MM.1S (cell line): Measurements from ENCODE around the gene PLA2R1.

Experiments
- CTCF ChIP-seq: fragments of 300-600 bp; sonication (generic); IDR thresholded peaks from 2 replicates; pipeline ENCODE4 v1.5.1; 2016; ENCODE audit warnings: antibody characterized with exemption, low read length, mixed read lengths
- EZH2 ChIP-seq: fragments of 300-600 bp; sonication (generic); optimal IDR thresholded peaks from 2 replicates; pipeline ENCODE3; 2017; ENCODE audit warnings: low read depth, mild to moderate bottlenecking, antibody characterized with exemption, low read length, mixed read lengths

- TF ChIP-seq CTCF (no peak), EZH2 (no peak)
These were observed 34.9 kb upstream of the PLA2R1 start for GRCh38 chr2:160097326-160097725.
